Smooth muscle cell (in vitro differentiated cells): Measurements from ENCODE around the gene GPRC6A. TPM values are rescaled to one million over a fixed set of nuclear protein-coding genes. Genes with fewer than 3 reads are reported as not detected.

Experiments used
- DNase-seq: peaks from one replicate; lab custom pipeline; 2025; ENCODE audit not compliant: unreplicated experiment; lab: John Stamatoyannopoulos, UW
- H2AFZ ChIP-seq: fragments of 200-600 bp; sonication (generic); 2 replicates; pipeline ENCODE4 v1.6.0; 2016; ENCODE audit warnings: antibody characterized with exemption, low read depth, mild to moderate bottlenecking
- H3F3A ChIP-seq: fragments of 200-600 bp; sonication (generic); 2 replicates; pipeline ENCODE4 v1.6.0; 2017; ENCODE audit warnings: antibody characterized with exemption, low read depth
- H3K27ac ChIP-seq: fragments of 200-600 bp; sonication (generic); 2 replicates; pipeline ENCODE4 v1.5.1; 2016; ENCODE audit warnings: low read depth, mild to moderate bottlenecking
- H3K27me3 ChIP-seq: fragments of 200-600 bp; sonication (generic); 2 replicates; pipeline ENCODE4 v1.6.1; 2016; ENCODE audit warnings: low read depth, mild to moderate bottlenecking
- H3K36me3 ChIP-seq: fragments of 200-600 bp; sonication (generic); 2 replicates; pipeline ENCODE4 v1.5.1; 2016; ENCODE audit warnings: low read depth
- H3K4me1 ChIP-seq: fragments of 200-600 bp; sonication (generic); 2 replicates; pipeline ENCODE4 v1.5.1; 2016; ENCODE audit warnings: low read depth
- H3K4me2 ChIP-seq: fragments of 200-600 bp; sonication (generic); 2 replicates; pipeline ENCODE4 v1.6.0; 2016; ENCODE audit warnings: mild to moderate bottlenecking
- H3K4me3 ChIP-seq: fragments of 200-600 bp; sonication (generic); 2 replicates; pipeline ENCODE4 v1.5.1; 2016; ENCODE audit warnings: mild to moderate bottlenecking
- H3K79me2 ChIP-seq: fragments of 200-600 bp; sonication (generic); 2 replicates; pipeline ENCODE4 v1.6.0; 2016; ENCODE audit warnings: low read depth, mild to moderate bottlenecking
- H3K9ac ChIP-seq: fragments of 200-600 bp; sonication (generic); 2 replicates; pipeline ENCODE4 v1.6.0; 2016; ENCODE audit warnings: low read depth
- H3K9me3 ChIP-seq: fragments of 200-600 bp; sonication (generic); replicated peaks from 2 replicates; pipeline ENCODE4 v1.5.1; 2016; ENCODE audit warnings: low read depth
- H4K20me1 ChIP-seq: fragments of 200-600 bp; sonication (generic); 2 replicates; pipeline ENCODE4 v1.6.0; 2016; ENCODE audit warnings: low read depth
- WGBS: methylation state at CpG from one replicate; pipeline ENCODE4 v1.1.7; 2016; ENCODE audit warnings: low lambda C conversion rate; 5-methylcytosine and 5-hydroxymethylcytosine counted together
- polyA plus RNA-seq: library from polyadenylated mRNA; unstranded; fragments of >200 nt; fragmentation: Nextera tagmentation; extraction: Ambion mirVana; gene quantifications from 2 replicates; pipeline ENCODE4 v1.2.1, GENCODE V29; 2016
- total RNA-seq: library from RNA; depleted of rRNA; stranded (reverse); fragments of >200 nt; gene quantifications from 2 replicates; pipeline ENCODE4 v1.2.3, GENCODE V29; 2014
- TF ChIP-seq, protein P1 (sequence below): fragments of 200-600 bp; sonication (generic); IDR thresholded peaks from 2 replicates; pipeline ENCODE4 v1.5.1; 2017; ENCODE audit warnings: borderline replicate concordance, mild to moderate bottlenecking, antibody characterized with exemption; ENCODE audit not compliant: insufficient read depth, poor library complexity, severe bottlenecking

Gene GPRC6A
- total RNA-seq (not detected in 2 replicates), polyA plus RNA-seq (not detected in 2 replicates)

GRCh38 chr6:116828983-116829382 is at the start of gene GPRC6A:
Gene GPRC6A (minus strand): TSS chr6:116829083. CDS start chr6:116829013, 70 bp downstream.
- no peaks in the 10 kb centered on the region for H3K36me3 ChIP-seq
- H3K4me2 ChIP-seq: no peak within 1 kb of the TSS
- H3K27ac ChIP-seq: no peak within 1 kb of the TSS
- H3K4me3 ChIP-seq: no peak within 1 kb of the TSS
- H2AFZ ChIP-seq: no peak within 1 kb of the TSS
- no peak within 1 kb of the TSS for H3K9ac ChIP-seq
- no peaks in the 10 kb centered on the region for H3K79me2 ChIP-seq
- H4K20me1 ChIP-seq: no peaks in the 10 kb centered on the region
- H3K27me3 ChIP-seq: no peaks in the 10 kb centered on the region
- peaks cover 4% of the 10 kb centered on the region for H3K9me3 ChIP-seq
- H3F3A ChIP-seq: no peaks in the 10 kb centered on the region
- DNase-seq: no peak
- WGBS: 73% methylated on average over 2 of the region's 2 CpGs
- TF ChIP-seq, protein P1, sequence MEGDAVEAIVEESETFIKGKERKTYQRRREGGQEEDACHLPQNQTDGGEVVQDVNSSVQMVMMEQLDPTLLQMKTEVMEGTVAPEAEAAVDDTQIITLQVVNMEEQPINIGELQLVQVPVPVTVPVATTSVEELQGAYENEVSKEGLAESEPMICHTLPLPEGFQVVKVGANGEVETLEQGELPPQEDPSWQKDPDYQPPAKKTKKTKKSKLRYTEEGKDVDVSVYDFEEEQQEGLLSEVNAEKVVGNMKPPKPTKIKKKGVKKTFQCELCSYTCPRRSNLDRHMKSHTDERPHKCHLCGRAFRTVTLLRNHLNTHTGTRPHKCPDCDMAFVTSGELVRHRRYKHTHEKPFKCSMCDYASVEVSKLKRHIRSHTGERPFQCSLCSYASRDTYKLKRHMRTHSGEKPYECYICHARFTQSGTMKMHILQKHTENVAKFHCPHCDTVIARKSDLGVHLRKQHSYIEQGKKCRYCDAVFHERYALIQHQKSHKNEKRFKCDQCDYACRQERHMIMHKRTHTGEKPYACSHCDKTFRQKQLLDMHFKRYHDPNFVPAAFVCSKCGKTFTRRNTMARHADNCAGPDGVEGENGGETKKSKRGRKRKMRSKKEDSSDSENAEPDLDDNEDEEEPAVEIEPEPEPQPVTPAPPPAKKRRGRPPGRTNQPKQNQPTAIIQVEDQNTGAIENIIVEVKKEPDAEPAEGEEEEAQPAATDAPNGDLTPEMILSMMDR: no peak
- H3K4me1 ChIP-seq: no peaks in the 10 kb centered on the region

DNA sequence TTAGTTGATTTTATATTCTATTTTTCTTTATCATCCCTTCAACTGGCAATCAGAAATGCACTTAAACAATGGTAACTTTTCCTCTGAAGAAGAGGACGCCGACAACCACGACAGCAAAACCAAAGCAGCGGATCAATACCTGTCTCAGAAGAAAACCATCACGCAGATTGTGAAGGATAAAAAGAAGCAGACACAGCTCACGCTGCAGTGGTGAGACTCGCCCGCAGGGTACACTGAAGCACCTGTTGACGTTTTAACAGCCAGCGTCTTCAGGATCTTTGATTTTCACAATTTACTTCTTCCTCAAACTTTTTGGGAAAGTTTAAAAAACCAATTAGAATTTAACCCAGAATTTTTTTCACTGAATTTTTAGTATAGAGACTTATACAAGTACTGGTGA is 48.9 kb upstream of the GPRC6A start:
- Histone ChIP-seq H3K79me2 (no peaks in the 10 kb centered on the region), H3K36me3 (no peaks in the 10 kb centered on the region), H3F3A (no peaks in the 10 kb centered on the region), H4K20me1 (no peaks in the 10 kb centered on the region), H3K27me3 (peaks cover 90% of the 10 kb centered on the region), H3K9ac (no peak overlapping the region), H3K4me2 (peak overlapping the region; percentile 86), H3K4me3 (peak overlapping the region; percentile 51), H2AFZ (no peak overlapping the region), H3K4me1 (peaks cover 13% of the 10 kb centered on the region), H3K27ac (no peak overlapping the region), H3K9me3 (no peaks in the 10 kb centered on the region)
- WGBS: 6% methylated on average over 10 of the region's 10 CpGs
- no peak for DNase-seq
- TF ChIP-seq, protein P1: no peak

- H4K20me1 ChIP-seq: no peaks in the 10 kb centered on the region
- WGBS: 2% methylated on average over 49 of the region's 73 CpGs
- H2AFZ ChIP-seq: peak within 1 kb of the TSS; percentile 79
- DNase-seq: no peak
- H3K9me3 ChIP-seq: no peaks in the 10 kb centered on the region
- no peak within 1 kb of the TSS for H3K27ac ChIP-seq
- H3K4me1 ChIP-seq: peaks cover 13% of the 10 kb centered on the region
- TF ChIP-seq, protein P1: no peak
- H3K36me3 ChIP-seq: no peaks in the 10 kb centered on the region
- H3K79me2 ChIP-seq: no peaks in the 10 kb centered on the region
- peaks cover 87% of the 10 kb centered on the region for H3K27me3 ChIP-seq
- peak within 1 kb of the TSS; percentile 86 for H3K4me2 ChIP-seq
- peak within 1 kb of the TSS; percentile 51 for H3K4me3 ChIP-seq
- no peaks in the 10 kb centered on the region for H3F3A ChIP-seq
- no peak within 1 kb of the TSS for H3K9ac ChIP-seq
These were observed 48.0 kb upstream of the GPRC6A start, which contains the start of gene RFX6 for GRCh38 chr6:116876635-116877611. Gene RFX6 (plus strand): TSS chr6:116877242. CDS start chr6:116877276, 34 bp downstream.
